ENCODE results near the gene RAD18. TPM values are rescaled to one million over a fixed set of nuclear protein-coding genes. Genes with fewer than 3 reads are reported as not detected.

The RAD18 gene
- total RNA-seq, 1 donor from 2014 or later = 4.8 TPM

- no peak for DNase-seq (ENCODE audit: low read depth in 2 of 2)
Observed at GRCh38 chr3:8900869-8901268, 62.4 kb downstream of the RAD18 start.

- DNase-seq (ENCODE audit: low read depth in 2 of 2) = no peak
Observed at GRCh38 chr3:8899876-8900460, 63.3 kb downstream of the RAD18 start.

GRCh38 chr3:8895829-8896228 is 67.4 kb downstream of the RAD18 start:
- DNase-seq (ENCODE audit: low read depth in 2 of 2) = no peak

GRCh38 chr3:8893001-8893400 is 70.3 kb downstream of the RAD18 start:
- no peak for DNase-seq (ENCODE audit: low read depth in 2 of 2)

GRCh38 chr3:8891774-8892173 is 71.5 kb downstream of the RAD18 start:
- no peak for DNase-seq (ENCODE audit: low read depth in 2 of 2)

GRCh38 chr3:8891303-8891702 is 72.0 kb downstream of the RAD18 start:
- no peak for DNase-seq (ENCODE audit: low read depth in 2 of 2)

GRCh38 chr3:8888301-8888915 is 74.9 kb downstream of the RAD18 start:
- no peak for DNase-seq (ENCODE audit: low read depth in 2 of 2)

- no peak for DNase-seq (ENCODE audit: low read depth in 2 of 2)
Observed at GRCh38 chr3:8887435-8888300, 75.6 kb downstream of the RAD18 start.

GRCh38 chr3:8886546-8886945 is 76.7 kb downstream of the RAD18 start:
- no peak for DNase-seq (ENCODE audit: low read depth in 2 of 2)

- no peak for DNase-seq (ENCODE audit: low read depth in 2 of 2)
Observed at GRCh38 chr3:8885536-8886316, 77.5 kb downstream of the RAD18 start.

- no peak for DNase-seq (ENCODE audit: low read depth in 2 of 2)
Observed at GRCh38 chr3:8884630-8885290, 78.5 kb downstream of the RAD18 start.

- DNase-seq (ENCODE audit: low read depth in 2 of 2) = no peak
Observed at GRCh38 chr3:8882642-8883041, 80.6 kb downstream of the RAD18 start.

GRCh38 chr3:8882171-8882593 is 81.1 kb downstream of the RAD18 start:
- DNase-seq (ENCODE audit: low read depth in 2 of 2) = no peak

GRCh38 chr3:8879347-8879944 is 83.8 kb downstream of the RAD18 start:
- DNase-seq (ENCODE audit: low read depth in 2 of 2) = no peak

GRCh38 chr3:8875836-8876235 is 87.4 kb downstream of the RAD18 start:
- no peak for DNase-seq (ENCODE audit: low read depth in 2 of 2)

- no peak for DNase-seq (ENCODE audit: low read depth in 2 of 2)
Observed at GRCh38 chr3:8873740-8874139, 89.5 kb downstream of the RAD18 start.

- no peak for DNase-seq (ENCODE audit: low read depth in 2 of 2)
Observed at GRCh38 chr3:8872261-8872660, 91.0 kb downstream of the RAD18 start.

- DNase-seq (ENCODE audit: low read depth in 2 of 2) = no peak
Observed at GRCh38 chr3:8871306-8871705, 92.0 kb downstream of the RAD18 start.

GRCh38 chr3:8870134-8870533 is 93.1 kb downstream of the RAD18 start:
- no peak for DNase-seq (ENCODE audit: low read depth in 2 of 2)

GRCh38 chr3:8869613-8870012 is 93.7 kb downstream of the RAD18 start:
- peak; percentile 31 to 87 for DNase-seq (ENCODE audit: low read depth in 2 of 2)

GRCh38 chr3:8868996-8869395 is 94.3 kb downstream of the RAD18 start:
- peak in 1 of 2 donors; percentile 7 for DNase-seq (ENCODE audit: low read depth in 2 of 2)
